ENCODE measurements around the gene PPCDC.
"Not testable (repeated sequence)": the region's sequence is repeated elsewhere in the genome, so short reads cannot be mapped to it uniquely, and the experiment has no call there.

PPCDC gene

GRCh38 chr15:75089456-75090387 lies 66.3 kb downstream of the PPCDC start:
- H3K9me3 Mint-ChIP-seq, result peaks cover 33% of the 10 kb centered on the region
- H3K4me1 Mint-ChIP-seq (ENCODE audit: low read depth), result peaks cover 10% of the 10 kb centered on the region
- H3K4me3 Mint-ChIP-seq, result no peak overlapping the region
- H3K27me3 Mint-ChIP-seq (ENCODE audit: low read depth), result peaks cover 23% of the 10 kb centered on the region
- no peak overlapping the region for H3K27ac Mint-ChIP-seq
- H3K36me3 Mint-ChIP-seq (ENCODE audit: low read depth), result peaks cover 24% of the 10 kb centered on the region

GRCh38 chr15:75090388-75090734 lies 67.0 kb downstream of the PPCDC start:
- no peak overlapping the region for H3K4me3 Mint-ChIP-seq
- no peak overlapping the region for H3K27ac Mint-ChIP-seq
- H3K9me3 Mint-ChIP-seq, result peaks cover 26% of the 10 kb centered on the region
- peaks cover 10% of the 10 kb centered on the region for H3K4me1 Mint-ChIP-seq (ENCODE audit: low read depth)
- H3K36me3 Mint-ChIP-seq (ENCODE audit: low read depth), result peaks cover 19% of the 10 kb centered on the region
- H3K27me3 Mint-ChIP-seq (ENCODE audit: low read depth), result peaks cover 17% of the 10 kb centered on the region

- peaks cover 13% of the 10 kb centered on the region for H3K9me3 Mint-ChIP-seq
- H3K27ac Mint-ChIP-seq, result no peak overlapping the region
- H3K4me3 Mint-ChIP-seq, result no peak overlapping the region
- peaks cover 12% of the 10 kb centered on the region for H3K36me3 Mint-ChIP-seq (ENCODE audit: low read depth)
- H3K4me1 Mint-ChIP-seq (ENCODE audit: low read depth), result peaks cover 13% of the 10 kb centered on the region
- peaks cover 10% of the 10 kb centered on the region for H3K27me3 Mint-ChIP-seq (ENCODE audit: low read depth)
Measured at GRCh38 chr15:75091814-75092213, 68.4 kb downstream of the PPCDC start.

- not testable (repeated sequence) for H3K36me3 Mint-ChIP-seq (ENCODE audit: low read depth); H3K4me3 Mint-ChIP-seq; H3K27ac Mint-ChIP-seq; H3K9me3 Mint-ChIP-seq
- Mint-ChIP-seq H3K4me1 (ENCODE audit: low read depth) (peaks cover 13% of the 10 kb centered on the region), H3K27me3 (ENCODE audit: low read depth) (peaks cover 17% of the 10 kb centered on the region)
Measured at GRCh38 chr15:75094961-75095478, 71.6 kb downstream of the PPCDC start.

GRCh38 chr15:75095594-75095993 lies 72.2 kb downstream of the PPCDC start:
- Mint-ChIP-seq H3K27me3 (ENCODE audit: low read depth) (peaks cover 17% of the 10 kb centered on the region), H3K27ac (no peak overlapping the region), H3K4me1 (ENCODE audit: low read depth) (peaks cover 9% of the 10 kb centered on the region), H3K9me3 (peaks cover 9% of the 10 kb centered on the region), H3K36me3 (ENCODE audit: low read depth) (peaks cover 8% of the 10 kb centered on the region), H3K4me3 (no peak overlapping the region)

GRCh38 chr15:75097939-75098338 lies 74.5 kb downstream of the PPCDC start:
- Mint-ChIP-seq H3K27ac (no peak overlapping the region), H3K36me3 (ENCODE audit: low read depth) (peaks cover 4% of the 10 kb centered on the region), H3K4me3 (no peak overlapping the region), H3K27me3 (ENCODE audit: low read depth) (peaks cover 22% of the 10 kb centered on the region), H3K9me3 (no peaks in the 10 kb centered on the region), H3K4me1 (ENCODE audit: low read depth) (peaks cover 4% of the 10 kb centered on the region)

GRCh38 chr15:75098404-75098803 lies 75.0 kb downstream of the PPCDC start:
- no peak overlapping the region for H3K4me3 Mint-ChIP-seq
- H3K27ac Mint-ChIP-seq, result no peak overlapping the region
- H3K9me3 Mint-ChIP-seq, result no peaks in the 10 kb centered on the region
- peaks cover 26% of the 10 kb centered on the region for H3K27me3 Mint-ChIP-seq (ENCODE audit: low read depth)
- peaks cover 6% of the 10 kb centered on the region for H3K36me3 Mint-ChIP-seq (ENCODE audit: low read depth)
- H3K4me1 Mint-ChIP-seq (ENCODE audit: low read depth), result peaks cover 7% of the 10 kb centered on the region
